Gastrocnemius medialis (tissue), 4 donors: ENCODE results near the gene ARL4A. TPM values are rescaled to one million over a fixed set of nuclear protein-coding genes. Genes with fewer than 3 reads are reported as not detected.

Experiments used
- ATAC-seq, 2 donors: fragments of 150-250 bp; one replicate each; pipeline ENCODE4 v1.9.1; 2016
- DNase-seq, 2 donors: peaks; one replicate each; pipeline ENCODE4 v3.0.0-alpha.2; 2019
- H3K27ac ChIP-seq, 4 donors: fragments of 200-600 bp; sonication (generic); 1 replicate in 1 of 4; 2 replicates in 3 of 4; pipeline ENCODE4 v1.5.1; 2016 to 2018; ENCODE audit warnings: mild to moderate bottlenecking in 2 of 4, moderate library complexity in 1 of 4
- H3K27me3 ChIP-seq, 3 donors: fragments of 200-600 bp; sonication (generic) in 2 of 3; 1 replicate in 1 of 3; 2 replicates in 2 of 3; pipeline versions ENCODE4 v1.5.1 to v1.6.0; 2016 to 2019; ENCODE audit warnings: mild to moderate bottlenecking in 1 of 3, moderate library complexity in 1 of 3
- H3K36me3 ChIP-seq, 2 donors: fragments of 200-600 bp; sonication (generic) in 1 of 2; one replicate each; pipeline ENCODE4 v1.5.1; 2017 to 2018
- H3K4me1 ChIP-seq, 2 donors: fragments of 200-600 bp; sonication (generic) in 1 of 2; one replicate each; pipeline ENCODE4 v1.5.1; 2016 to 2017; ENCODE audit warnings: mild to moderate bottlenecking in 2 of 2
- H3K4me3 ChIP-seq, 4 donors: fragments of 200-600 bp; sonication (generic) in 3 of 4; 1 replicate in 1 of 4; 2 replicates in 3 of 4; pipeline ENCODE4 v1.5.1; 2016 to 2019; ENCODE audit warnings: mild to moderate bottlenecking in 2 of 4
- H3K9me3 ChIP-seq, 3 donors: fragments of 200-600 bp; sonication (generic) in 2 of 3; 1 replicate in 1 of 3; 2 replicates in 2 of 3; pipeline ENCODE4 v1.5.1; 2016 to 2019
- POLR2A ChIP-seq, 2 donors: fragments of 450-650 bp; IDR thresholded peaks; one replicate each; pipeline ENCODE4 v1.6.1; 2017; ENCODE audit warnings: antibody characterized with exemption in 2 of 2, mild to moderate bottlenecking in 2 of 2, moderate library complexity in 2 of 2
- in situ Hi-C, 4 donors: fragments of 200-750 bp; cut with MboI; loops; one replicate each; pipeline versions ENCODE4 v1.15.0 to v1.8.0; 2017; ENCODE audit warnings: low sequenced_read_pairs in 4 of 4
- intact Hi-C: fragments of 100-400 bp; cut with DNase I; formaldehyde crosslinking; loops from one replicate; pipeline ENCODE4 v1.15.1; 2023; ENCODE audit warnings: low total_unique reads
- total RNA-seq, 4 donors: library from RNA; depleted of rRNA; stranded (reverse); fragments of >200 nt; gene quantifications; one replicate each; pipeline versions ENCODE4 v1.1.0 to v1.2.3, GENCODE V29; 2016
- TF ChIP-seq, protein P1 (sequence below), 5 experiments: fragments of 450-650 bp in 3 of 5; fragments of 200-600 bp in 2 of 5; sonication (generic) in 2 of 5; IDR thresholded peaks in 4 of 5; conservative IDR thresholded peaks in 1 of 5; 1 replicate in 4 of 5; 2 replicates in 1 of 5; pipeline ENCODE4 v1.5.1; 2016 to 2019; ENCODE audit warnings: antibody characterized with exemption in 5 of 5, mild to moderate bottlenecking in 3 of 5, moderate library complexity in 3 of 5

The ARL4A gene
- total RNA-seq, 4 donors from 2014 or later: 8.6 to 20.4 (median 14.2) TPM

DNA sequence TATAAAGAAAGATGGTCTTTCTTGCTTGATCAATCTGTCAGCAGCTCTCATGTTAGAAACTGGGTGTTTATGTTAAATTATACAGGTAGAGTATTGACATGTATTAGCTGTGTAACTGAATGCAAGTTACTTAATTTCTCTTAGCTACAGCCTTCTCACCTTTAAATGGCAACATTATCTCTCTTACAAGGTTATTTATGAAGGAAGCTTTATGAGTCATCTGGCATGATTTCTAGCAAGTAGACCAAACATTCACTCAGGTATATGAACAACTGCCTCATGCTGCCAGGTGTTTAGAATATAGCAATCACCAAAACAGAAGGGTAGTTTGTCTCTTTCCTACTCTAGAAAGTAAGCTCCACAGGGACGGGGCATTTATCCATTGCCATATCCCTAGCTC, 8.5 kb downstream of the ARL4A start:
- intact Hi-C loops: no loop called here
- Histone ChIP-seq H3K27me3 (no peaks in the 10 kb centered on the region), H3K36me3 (no peaks in the 10 kb centered on the region), H3K27ac (no peak overlapping the region), H3K9me3 (no peaks in the 10 kb centered on the region), H3K4me1 (peaks cover 0 to 1% of the 10 kb centered on the region in 2 donors), H3K4me3 (no peak overlapping the region)
- TF ChIP-seq, protein P1, sequence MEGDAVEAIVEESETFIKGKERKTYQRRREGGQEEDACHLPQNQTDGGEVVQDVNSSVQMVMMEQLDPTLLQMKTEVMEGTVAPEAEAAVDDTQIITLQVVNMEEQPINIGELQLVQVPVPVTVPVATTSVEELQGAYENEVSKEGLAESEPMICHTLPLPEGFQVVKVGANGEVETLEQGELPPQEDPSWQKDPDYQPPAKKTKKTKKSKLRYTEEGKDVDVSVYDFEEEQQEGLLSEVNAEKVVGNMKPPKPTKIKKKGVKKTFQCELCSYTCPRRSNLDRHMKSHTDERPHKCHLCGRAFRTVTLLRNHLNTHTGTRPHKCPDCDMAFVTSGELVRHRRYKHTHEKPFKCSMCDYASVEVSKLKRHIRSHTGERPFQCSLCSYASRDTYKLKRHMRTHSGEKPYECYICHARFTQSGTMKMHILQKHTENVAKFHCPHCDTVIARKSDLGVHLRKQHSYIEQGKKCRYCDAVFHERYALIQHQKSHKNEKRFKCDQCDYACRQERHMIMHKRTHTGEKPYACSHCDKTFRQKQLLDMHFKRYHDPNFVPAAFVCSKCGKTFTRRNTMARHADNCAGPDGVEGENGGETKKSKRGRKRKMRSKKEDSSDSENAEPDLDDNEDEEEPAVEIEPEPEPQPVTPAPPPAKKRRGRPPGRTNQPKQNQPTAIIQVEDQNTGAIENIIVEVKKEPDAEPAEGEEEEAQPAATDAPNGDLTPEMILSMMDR (IDR thresholded peaks at IDR 0.05 in 4 of 5, conservative IDR thresholded peaks at IDR 0.05 in 1 of 5): no peak
- TF ChIP-seq POLR2A (IDR thresholded peaks at IDR 0.05): no peak
- DNase-seq: no peak
- ATAC-seq: peak in 1 of 2 donors; percentile 30
- in situ Hi-C loops: no loop called here

DNA sequence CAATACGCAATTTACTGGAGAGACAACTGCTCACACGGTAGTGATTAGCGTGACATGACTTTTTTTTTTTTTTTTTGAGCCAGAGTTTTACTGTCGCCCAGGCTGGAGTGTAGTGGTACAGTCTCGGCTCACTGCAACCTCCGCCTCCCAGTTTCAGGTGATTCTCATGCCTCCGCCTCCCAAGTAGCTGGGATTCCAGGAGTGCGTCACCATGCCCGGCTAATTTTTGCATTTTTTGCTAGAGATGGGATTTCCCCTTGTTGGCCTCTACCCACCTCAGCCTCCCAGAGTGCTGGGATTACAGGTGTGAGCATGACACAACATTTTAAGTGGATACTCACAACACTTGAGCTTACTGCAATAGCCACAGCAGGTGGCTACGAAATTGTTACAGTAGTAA, 11.9 kb downstream of the ARL4A start:
- intact Hi-C loops: no loop called here
- Histone ChIP-seq H3K36me3 (no peaks in the 10 kb centered on the region), H3K27ac (no peak overlapping the region), H3K4me3 (no peak overlapping the region), H3K9me3 (no peaks in the 10 kb centered on the region), H3K27me3 (no peaks in the 10 kb centered on the region), H3K4me1 (no peaks in the 10 kb centered on the region)
- in situ Hi-C loops: no loop called here
- TF ChIP-seq, protein P1 (IDR thresholded peaks at IDR 0.05 in 4 of 5, conservative IDR thresholded peaks at IDR 0.05 in 1 of 5): no peak
- no peak for TF ChIP-seq POLR2A (IDR thresholded peaks at IDR 0.05)
- DNase-seq: no peak
- no peak for ATAC-seq

DNA sequence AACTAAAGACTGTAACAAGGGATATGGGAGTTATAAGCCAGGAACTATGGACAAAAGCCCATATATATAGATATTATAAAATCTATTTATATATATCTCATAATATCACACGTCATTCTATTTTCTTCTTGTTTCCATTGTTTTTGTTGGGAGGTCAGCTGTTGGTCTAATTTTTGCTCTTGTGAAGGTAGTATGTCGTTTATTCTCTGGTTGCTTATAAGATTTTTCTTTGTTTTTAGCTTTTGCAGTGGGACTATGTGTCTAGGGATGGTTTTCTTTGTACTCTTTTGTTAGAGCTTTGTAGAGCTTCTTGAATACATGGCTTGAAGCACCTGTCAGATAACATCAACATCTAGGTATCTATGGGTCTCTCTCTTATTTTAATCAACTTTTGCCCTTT, 14.0 kb downstream of the ARL4A start:
- no peaks in the 10 kb centered on the region for H3K27me3 ChIP-seq
- intact Hi-C loops (no loop called here), in situ Hi-C loops (no loop called here)
- H3K27ac ChIP-seq: no peak overlapping the region
- no peaks in the 10 kb centered on the region for H3K36me3 ChIP-seq
- peaks cover 0 to 2% of the 10 kb centered on the region in 2 donors for H3K4me1 ChIP-seq
- no peak for TF ChIP-seq POLR2A (IDR thresholded peaks at IDR 0.05)
- TF ChIP-seq, protein P1 (IDR thresholded peaks at IDR 0.05 in 4 of 5, conservative IDR thresholded peaks at IDR 0.05 in 1 of 5): no peak
- H3K9me3 ChIP-seq: no peaks in the 10 kb centered on the region
- no peak overlapping the region for H3K4me3 ChIP-seq
- DNase-seq: no peak
- ATAC-seq: no peak

DNA sequence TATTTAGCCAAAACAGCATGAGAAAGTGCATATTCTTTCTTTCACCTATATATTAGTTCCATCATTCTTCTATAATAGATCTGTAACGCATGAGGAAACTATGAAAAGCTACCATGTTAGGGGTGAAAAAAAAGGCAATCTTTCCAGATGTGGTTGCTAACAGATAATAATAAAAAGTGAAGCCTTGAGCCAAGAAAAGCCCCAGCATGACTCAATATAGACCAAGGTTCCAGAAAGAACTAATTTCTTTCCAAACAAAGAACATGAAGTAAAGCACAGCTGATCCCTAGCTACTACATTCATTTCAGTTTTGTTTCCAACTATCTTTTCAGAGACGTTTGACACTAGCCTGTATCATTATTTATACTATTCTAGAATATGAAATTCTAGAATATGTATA, 16.4 kb downstream of the ARL4A start:
- H3K4me1 ChIP-seq: peaks cover 0 to 16% of the 10 kb centered on the region in 2 donors
- no peak overlapping the region for H3K27ac ChIP-seq
- no peaks in the 10 kb centered on the region for H3K9me3 ChIP-seq
- intact Hi-C loops (no loop called here), in situ Hi-C loops (no loop called here)
- H3K4me3 ChIP-seq: no peak overlapping the region
- TF ChIP-seq, protein P1 (IDR thresholded peaks at IDR 0.05 in 4 of 5, conservative IDR thresholded peaks at IDR 0.05 in 1 of 5): no peak
- no peak for TF ChIP-seq POLR2A (IDR thresholded peaks at IDR 0.05)
- no peaks in the 10 kb centered on the region for H3K36me3 ChIP-seq
- H3K27me3 ChIP-seq: no peaks in the 10 kb centered on the region
- DNase-seq: no peak
- ATAC-seq: no peak

DNA sequence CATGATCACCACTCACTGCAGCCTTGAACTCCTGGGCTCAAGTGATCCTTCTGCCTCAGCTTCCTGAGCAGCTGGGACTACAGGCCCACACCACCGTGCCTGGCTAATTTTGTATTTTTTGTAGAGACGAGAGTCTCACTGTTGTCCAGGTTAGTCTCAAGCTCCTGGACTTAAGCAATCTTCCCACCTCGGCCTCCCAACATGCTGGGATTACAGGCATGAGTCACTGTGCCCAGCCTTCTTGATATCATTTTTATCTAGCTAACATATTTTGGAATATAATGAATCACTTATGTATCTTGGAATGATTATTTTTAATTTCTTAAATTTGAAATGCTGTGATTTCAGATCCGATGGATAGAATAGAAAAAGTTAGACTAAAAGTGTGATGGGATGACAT, 18.4 kb downstream of the ARL4A start:
- Histone ChIP-seq H3K27me3 (no peaks in the 10 kb centered on the region), H3K9me3 (no peaks in the 10 kb centered on the region), H3K4me1 (peaks cover 0 to 16% of the 10 kb centered on the region in 2 donors), H3K4me3 (no peak overlapping the region), H3K27ac (no peak overlapping the region), H3K36me3 (no peaks in the 10 kb centered on the region)
- ATAC-seq: no peak
- intact Hi-C loops (no loop called here), in situ Hi-C loops (no loop called here)
- no peak for TF ChIP-seq POLR2A (IDR thresholded peaks at IDR 0.05)
- TF ChIP-seq, protein P1 (IDR thresholded peaks at IDR 0.05 in 4 of 5, conservative IDR thresholded peaks at IDR 0.05 in 1 of 5): no peak
- DNase-seq: no peak
